ENCODE data around the gene POR. TPM values are rescaled to one million over a fixed set of nuclear protein-coding genes. Genes with fewer than 3 reads are reported as not detected.

The POR gene
- polyA plus RNA-seq, 1 donor from 2014 or later: 61.2 TPM

DNA sequence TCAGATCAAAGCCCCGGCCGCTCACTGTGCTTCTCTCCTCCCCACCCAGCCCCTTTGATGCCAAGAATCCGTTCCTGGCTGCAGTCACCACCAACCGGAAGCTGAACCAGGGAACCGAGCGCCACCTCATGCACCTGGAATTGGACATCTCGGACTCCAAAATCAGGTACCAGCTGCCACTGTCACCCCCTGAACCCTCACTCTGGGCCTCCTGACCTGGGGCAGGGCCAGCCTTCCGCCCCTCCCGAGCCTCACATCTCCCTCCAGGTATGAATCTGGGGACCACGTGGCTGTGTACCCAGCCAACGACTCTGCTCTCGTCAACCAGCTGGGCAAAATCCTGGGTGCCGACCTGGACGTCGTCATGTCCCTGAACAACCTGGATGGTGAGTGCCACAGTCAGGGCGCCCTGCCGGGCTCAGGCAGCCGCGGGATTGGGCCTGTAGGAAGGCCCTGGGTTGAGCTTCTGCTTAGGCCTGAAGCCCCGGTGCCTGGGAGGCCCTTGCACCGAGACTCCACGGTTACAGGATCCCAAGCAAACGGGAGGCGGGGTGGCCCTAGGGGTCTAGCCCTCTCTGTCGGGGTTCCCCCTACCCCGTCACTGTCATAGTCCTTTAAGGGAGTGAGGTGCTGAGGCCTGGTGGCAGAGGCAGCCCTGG lies 68.6 kb downstream of the POR start:
- TF ChIP-seq EZH2 (IDR thresholded peaks at IDR 0.05; ENCODE audit: borderline replicate concordance, insufficient read depth, low read length, poor library complexity, severe bottlenecking): no peak
- no peak for TF ChIP-seq RAD21 (conservative IDR thresholded peaks at IDR 0.05)
- no peak for TF ChIP-seq REST (IDR thresholded peaks at IDR 0.05; ENCODE audit: borderline replicate concordance)
- no peak for TF ChIP-seq SMC3 (conservative IDR thresholded peaks at IDR 0.05; ENCODE audit: poor library complexity)
- no peak for TF ChIP-seq EP300 (conservative IDR thresholded peaks at IDR 0.05; ENCODE audit: poor library complexity, severe bottlenecking)
- TF ChIP-seq, protein P1, sequence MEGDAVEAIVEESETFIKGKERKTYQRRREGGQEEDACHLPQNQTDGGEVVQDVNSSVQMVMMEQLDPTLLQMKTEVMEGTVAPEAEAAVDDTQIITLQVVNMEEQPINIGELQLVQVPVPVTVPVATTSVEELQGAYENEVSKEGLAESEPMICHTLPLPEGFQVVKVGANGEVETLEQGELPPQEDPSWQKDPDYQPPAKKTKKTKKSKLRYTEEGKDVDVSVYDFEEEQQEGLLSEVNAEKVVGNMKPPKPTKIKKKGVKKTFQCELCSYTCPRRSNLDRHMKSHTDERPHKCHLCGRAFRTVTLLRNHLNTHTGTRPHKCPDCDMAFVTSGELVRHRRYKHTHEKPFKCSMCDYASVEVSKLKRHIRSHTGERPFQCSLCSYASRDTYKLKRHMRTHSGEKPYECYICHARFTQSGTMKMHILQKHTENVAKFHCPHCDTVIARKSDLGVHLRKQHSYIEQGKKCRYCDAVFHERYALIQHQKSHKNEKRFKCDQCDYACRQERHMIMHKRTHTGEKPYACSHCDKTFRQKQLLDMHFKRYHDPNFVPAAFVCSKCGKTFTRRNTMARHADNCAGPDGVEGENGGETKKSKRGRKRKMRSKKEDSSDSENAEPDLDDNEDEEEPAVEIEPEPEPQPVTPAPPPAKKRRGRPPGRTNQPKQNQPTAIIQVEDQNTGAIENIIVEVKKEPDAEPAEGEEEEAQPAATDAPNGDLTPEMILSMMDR (IDR thresholded peaks at IDR 0.05; ENCODE audit: poor library complexity, severe bottlenecking): no peak
- TF ChIP-seq POLR2AphosphoS5 (IDR thresholded peaks at IDR 0.05): no peak
- TF ChIP-seq MXI1 (conservative IDR thresholded peaks at IDR 0.05; ENCODE audit: poor library complexity, severe bottlenecking): no peak
- no peak for TF ChIP-seq TAF1 (IDR thresholded peaks at IDR 0.05; ENCODE audit: low read depth)
- no peaks in the 10 kb centered on the region for H3K36me3 ChIP-seq (ENCODE audit: insufficient read depth, low read length)

DNA sequence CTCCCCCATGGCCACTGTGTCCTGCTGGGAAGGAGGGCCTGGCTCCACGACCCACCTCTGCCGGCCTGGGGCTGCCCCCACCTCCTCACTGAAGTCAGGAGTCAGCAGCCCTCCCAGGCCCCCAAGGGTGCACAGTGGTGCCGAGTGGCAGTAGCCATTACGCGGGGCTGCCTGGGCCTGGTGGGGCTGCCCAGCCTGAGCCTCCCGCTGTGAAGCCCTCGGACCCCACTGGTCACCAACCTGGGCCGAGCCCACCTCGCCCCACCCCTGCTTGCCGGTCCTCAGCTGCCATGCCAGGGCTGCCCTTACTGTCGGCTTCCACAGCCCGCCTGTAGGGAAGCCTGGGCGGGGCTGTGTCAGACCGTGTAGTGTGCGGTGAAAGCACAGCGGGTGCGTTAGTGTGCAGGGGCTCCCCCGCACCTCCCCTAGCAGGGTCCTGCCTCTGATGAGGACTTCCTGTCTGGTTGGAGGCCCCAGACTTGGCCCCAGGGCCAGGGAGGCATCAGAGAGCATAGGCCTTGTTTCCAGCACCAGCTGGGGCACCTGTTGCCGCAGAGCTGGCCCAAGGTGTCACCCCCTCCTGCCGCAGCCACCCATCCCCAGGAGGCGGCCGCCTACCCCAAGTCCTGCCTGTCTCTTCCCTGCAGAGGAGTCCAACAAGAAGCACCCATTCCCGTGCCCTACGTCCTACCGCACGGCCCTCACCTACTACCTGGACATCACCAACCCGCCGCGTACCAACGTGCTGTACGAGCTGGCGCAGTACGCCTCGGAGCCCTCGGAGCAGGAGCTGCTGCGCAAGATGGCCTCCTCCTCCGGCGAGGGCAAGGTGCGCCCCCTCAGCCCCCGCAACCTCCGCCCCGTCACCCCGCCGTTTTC lies 69.4 kb downstream of the POR start:
- H3K27ac ChIP-seq (ENCODE audit: low read length): no peak overlapping the region
- no peaks in the 10 kb centered on the region for H3K9me2 ChIP-seq (ENCODE audit: insufficient read depth, low read length)
- H3K36me3 ChIP-seq (ENCODE audit: insufficient read depth, low read length): no peaks in the 10 kb centered on the region
- no peaks in the 10 kb centered on the region for H3K9me3 ChIP-seq (ENCODE audit: low read length)
- no peak overlapping the region for H3K4me3 ChIP-seq (ENCODE audit: low read length)
- no peaks in the 10 kb centered on the region for H4K20me1 ChIP-seq (ENCODE audit: insufficient read depth)
- H2AFZ ChIP-seq (ENCODE audit: low read depth, low read length): no peak overlapping the region
- TF ChIP-seq EP300 (conservative IDR thresholded peaks at IDR 0.05; ENCODE audit: poor library complexity, severe bottlenecking): no peak
- no peak for TF ChIP-seq EZH2 (IDR thresholded peaks at IDR 0.05; ENCODE audit: borderline replicate concordance, insufficient read depth, low read length, poor library complexity, severe bottlenecking)
- TF ChIP-seq RAD21 (conservative IDR thresholded peaks at IDR 0.05): no peak
- TF ChIP-seq SMC3 (conservative IDR thresholded peaks at IDR 0.05; ENCODE audit: poor library complexity): no peak
- TF ChIP-seq MXI1 (conservative IDR thresholded peaks at IDR 0.05; ENCODE audit: poor library complexity, severe bottlenecking): no peak
- TF ChIP-seq POLR2AphosphoS5 (IDR thresholded peaks at IDR 0.05): no peak
- no peak for TF ChIP-seq REST (IDR thresholded peaks at IDR 0.05; ENCODE audit: borderline replicate concordance)
- TF ChIP-seq, protein P1 (IDR thresholded peaks at IDR 0.05; ENCODE audit: poor library complexity, severe bottlenecking): no peak
- no peak for TF ChIP-seq TAF1 (IDR thresholded peaks at IDR 0.05; ENCODE audit: low read depth)
- H3K79me2 ChIP-seq (replicated peaks; ENCODE audit: insufficient read depth, low read length): no peaks in the 10 kb centered on the region
- H3K4me2 ChIP-seq (ENCODE audit: low read length): no peak overlapping the region
- H3K27me3 ChIP-seq (ENCODE audit: insufficient read depth, low read depth, low read length): no peaks in the 10 kb centered on the region
- H3K9ac ChIP-seq (ENCODE audit: low read length): no peak overlapping the region
- no peaks in the 10 kb centered on the region for H3F3A ChIP-seq (ENCODE audit: insufficient read depth, low read length, poor library complexity, severe bottlenecking)

More for the DNA sequence above, 68.6 kb downstream of the POR start:
- no peak overlapping the region for H3K4me2 ChIP-seq (ENCODE audit: low read length)
- no peak overlapping the region for H3K27ac ChIP-seq (ENCODE audit: low read length)
- no peaks in the 10 kb centered on the region for H3F3A ChIP-seq (ENCODE audit: insufficient read depth, low read length, poor library complexity, severe bottlenecking)
- no peaks in the 10 kb centered on the region for H3K9me2 ChIP-seq (ENCODE audit: insufficient read depth, low read length)
- H3K9me3 ChIP-seq (ENCODE audit: low read length): no peaks in the 10 kb centered on the region
- H4K20me1 ChIP-seq (ENCODE audit: insufficient read depth): no peaks in the 10 kb centered on the region
- H2AFZ ChIP-seq (ENCODE audit: low read depth, low read length): no peak overlapping the region
- no peak overlapping the region for H3K9ac ChIP-seq (ENCODE audit: low read length)
- no peaks in the 10 kb centered on the region for H3K79me2 ChIP-seq (replicated peaks; ENCODE audit: insufficient read depth, low read length)
- H3K27me3 ChIP-seq (ENCODE audit: insufficient read depth, low read depth, low read length): no peaks in the 10 kb centered on the region
- no peak overlapping the region for H3K4me3 ChIP-seq (ENCODE audit: low read length)

All from neural cell (in vitro differentiated cells).